Measurements from ENCODE around the gene PRR7. TPM values are rescaled to one million over a fixed set of nuclear protein-coding genes. Genes with fewer than 3 reads are reported as not detected.

Gene PRR7
- total RNA-seq (26.4 and 29.0 TPM in 2 replicates), polyA plus RNA-seq (27.1 and 29.2 TPM in 2 replicates)

- H3K36me3 ChIP-seq: no peaks in the 10 kb centered on the region
- no peak within 1 kb of the TSS for H3K27ac ChIP-seq
- no peaks in the 10 kb centered on the region for H3K27me3 ChIP-seq
- peak; percentile 74 to 78 for DNase-seq (ENCODE audit: low read depth in 1 of 2, low spot score in 1 of 2)
- peak within 1 kb of the TSS; percentile 58 for H3K4me3 ChIP-seq
- H3K4me1 ChIP-seq (ENCODE audit: low read depth): peaks cover 9% of the 10 kb centered on the region
- peak; percentile 2 for TF ChIP-seq CTCF (IDR thresholded peaks at IDR 0.05; ENCODE audit: low read depth, low read length)
- no peaks in the 10 kb centered on the region for H3K9me3 ChIP-seq (ENCODE audit: low read depth)
Measured at GRCh38 chr5:177446200-177447065, at the start of gene PRR7. Gene PRR7 (plus strand): TSS chr5:177446814. CDS start chr5:177455068, 8,254 bp downstream.

- Histone ChIP-seq H3K9me3 (ENCODE audit: low read depth) (no peaks in the 10 kb centered on the region), H3K36me3 (no peaks in the 10 kb centered on the region), H3K27ac (no peak overlapping the region), H3K4me3 (no peak overlapping the region), H3K4me1 (ENCODE audit: low read depth) (no peaks in the 10 kb centered on the region), H3K27me3 (peaks cover 23% of the 10 kb centered on the region)
- no peak for TF ChIP-seq CTCF (IDR thresholded peaks at IDR 0.05; ENCODE audit: low read depth, low read length)
- no peak for DNase-seq (ENCODE audit: low read depth in 1 of 2, low spot score in 1 of 2)
Measured at GRCh38 chr5:177397875-177398390, 48.7 kb upstream of the PRR7 start.

- DNase-seq (ENCODE audit: low read depth in 1 of 2, low spot score in 1 of 2): peak in 1 of 2 donors; percentile 65
- H3K4me1 ChIP-seq (ENCODE audit: low read depth): no peaks in the 10 kb centered on the region
- no peaks in the 10 kb centered on the region for H3K9me3 ChIP-seq (ENCODE audit: low read depth)
- H3K36me3 ChIP-seq: no peaks in the 10 kb centered on the region
- peaks cover 46% of the 10 kb centered on the region for H3K27me3 ChIP-seq
- no peak within 1 kb of the TSS for H3K4me3 ChIP-seq
- no peak within 1 kb of the TSS for H3K27ac ChIP-seq
- TF ChIP-seq CTCF (IDR thresholded peaks at IDR 0.05; ENCODE audit: low read depth, low read length): no peak
Measured at GRCh38 chr5:177399997-177400868, 46.4 kb upstream of the PRR7 start, which contains the start of gene PFN3. Gene PFN3 (minus strand): TSS chr5:177400661. CDS start chr5:177400576, 85 bp downstream.

GRCh38 chr5:177402271-177403043, 44.2 kb upstream of the PRR7 start:
- Histone ChIP-seq H3K27ac (no peak overlapping the region), H3K27me3 (peaks cover 67% of the 10 kb centered on the region), H3K4me1 (ENCODE audit: low read depth) (no peaks in the 10 kb centered on the region)

More at GRCh38 chr5:177402271-177403043, 44.2 kb upstream of the PRR7 start:
- TF ChIP-seq CTCF (IDR thresholded peaks at IDR 0.05; ENCODE audit: low read depth, low read length): peak; percentile 53
- Histone ChIP-seq H3K9me3 (ENCODE audit: low read depth) (no peaks in the 10 kb centered on the region), H3K4me3 (peak overlapping the region; percentile 38), H3K36me3 (no peaks in the 10 kb centered on the region)
- peak; percentile 61 to 80 for DNase-seq (ENCODE audit: low read depth in 1 of 2, low spot score in 1 of 2)

Measured in cardiac muscle cell (in vitro differentiated cells and primary cell).